Measurements from ENCODE around the gene FAM118A.

Gene FAM118A

DNA sequence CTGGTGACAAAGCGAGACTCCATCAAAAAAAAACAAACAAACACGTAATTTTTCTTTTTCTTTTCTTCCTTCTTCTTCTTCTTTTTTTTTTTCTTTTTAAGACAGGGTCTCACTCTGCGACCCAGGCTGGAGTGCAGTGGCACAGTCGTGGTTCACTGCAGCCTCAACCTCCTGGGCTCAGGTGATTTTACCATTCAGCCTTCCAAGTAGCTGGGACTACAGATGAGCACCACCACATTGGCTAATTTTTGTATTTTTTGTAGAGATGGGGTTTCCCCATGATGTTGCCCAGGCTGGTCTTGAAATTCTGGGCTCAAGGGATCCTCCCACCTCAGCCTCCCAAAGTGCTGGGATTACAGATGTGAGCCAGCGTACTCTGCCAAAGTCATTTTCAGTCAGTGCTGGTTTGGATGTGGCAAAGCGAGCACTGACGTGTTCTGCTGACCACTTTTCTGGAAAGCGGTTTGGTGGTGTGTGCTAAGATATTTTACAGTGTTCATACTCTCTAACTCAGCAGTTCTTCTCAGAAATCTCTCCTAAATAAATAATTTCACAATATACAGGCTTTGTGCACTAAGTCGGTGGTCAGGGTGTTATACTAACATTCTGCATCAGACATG, 10.7 kb downstream of the FAM118A start:
- Histone ChIP-seq H4K20me1 (ENCODE audit: insufficient read depth, low read length) (no peaks in the 10 kb centered on the region), H3K4me3 (ENCODE audit: low read depth, low read length, poor library complexity, severe bottlenecking) (no peak overlapping the region), H3K27me3 (ENCODE audit: insufficient read depth, low read length) (no peaks in the 10 kb centered on the region), H2AFZ (ENCODE audit: low read length) (no peak overlapping the region), H3K79me2 (ENCODE audit: insufficient read depth, low read length) (peaks cover 22% of the 10 kb centered on the region), H3K4me1 (ENCODE audit: insufficient read depth, low read length, severe bottlenecking) (peaks cover 46% of the 10 kb centered on the region), H3K9me3 (ENCODE audit: low read length) (no peaks in the 10 kb centered on the region), H3K9ac (ENCODE audit: low read length) (no peak overlapping the region), H3K27ac (ENCODE audit: low read depth, low read length, poor library complexity, severe bottlenecking) (no peak overlapping the region), H3K36me3 (ENCODE audit: insufficient read depth, low read length) (peaks cover 27% of the 10 kb centered on the region), H3K9me2 (ENCODE audit: low read depth, low read length) (no peaks in the 10 kb centered on the region), H3F3A (ENCODE audit: insufficient read depth, low read length) (no peaks in the 10 kb centered on the region), H3K4me2 (ENCODE audit: low read length) (no peak overlapping the region)
- TF ChIP-seq, protein P1, sequence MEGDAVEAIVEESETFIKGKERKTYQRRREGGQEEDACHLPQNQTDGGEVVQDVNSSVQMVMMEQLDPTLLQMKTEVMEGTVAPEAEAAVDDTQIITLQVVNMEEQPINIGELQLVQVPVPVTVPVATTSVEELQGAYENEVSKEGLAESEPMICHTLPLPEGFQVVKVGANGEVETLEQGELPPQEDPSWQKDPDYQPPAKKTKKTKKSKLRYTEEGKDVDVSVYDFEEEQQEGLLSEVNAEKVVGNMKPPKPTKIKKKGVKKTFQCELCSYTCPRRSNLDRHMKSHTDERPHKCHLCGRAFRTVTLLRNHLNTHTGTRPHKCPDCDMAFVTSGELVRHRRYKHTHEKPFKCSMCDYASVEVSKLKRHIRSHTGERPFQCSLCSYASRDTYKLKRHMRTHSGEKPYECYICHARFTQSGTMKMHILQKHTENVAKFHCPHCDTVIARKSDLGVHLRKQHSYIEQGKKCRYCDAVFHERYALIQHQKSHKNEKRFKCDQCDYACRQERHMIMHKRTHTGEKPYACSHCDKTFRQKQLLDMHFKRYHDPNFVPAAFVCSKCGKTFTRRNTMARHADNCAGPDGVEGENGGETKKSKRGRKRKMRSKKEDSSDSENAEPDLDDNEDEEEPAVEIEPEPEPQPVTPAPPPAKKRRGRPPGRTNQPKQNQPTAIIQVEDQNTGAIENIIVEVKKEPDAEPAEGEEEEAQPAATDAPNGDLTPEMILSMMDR (IDR thresholded peaks at IDR 0.05; ENCODE audit: low read length), result no peak
- no peak for TF ChIP-seq EZH2 (IDR thresholded peaks at IDR 0.05; ENCODE audit: borderline replicate concordance, low read length)

DNA sequence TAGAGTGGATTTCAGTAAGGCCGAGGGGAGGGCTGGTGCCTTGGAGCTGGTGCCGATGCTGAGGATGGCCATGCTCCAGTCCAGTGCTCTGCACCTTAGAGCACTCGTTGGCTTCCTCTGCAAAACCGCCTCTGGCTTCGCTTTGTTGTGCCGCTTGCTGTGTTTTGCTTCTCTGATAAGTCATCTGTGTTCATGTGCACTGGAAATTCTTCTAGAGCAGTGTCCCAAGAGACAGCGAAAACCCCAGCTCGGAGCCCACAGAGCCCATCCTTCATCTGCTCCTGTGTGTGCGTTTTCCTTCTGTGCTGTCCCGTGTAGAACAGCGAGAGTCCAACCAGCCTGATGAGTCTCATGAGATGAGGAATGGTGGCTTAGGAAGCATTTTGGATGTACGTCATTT, 12.1 kb downstream of the FAM118A start:
- Histone ChIP-seq H3F3A (ENCODE audit: insufficient read depth, low read length) (no peaks in the 10 kb centered on the region), H3K79me2 (ENCODE audit: insufficient read depth, low read length) (peaks cover 22% of the 10 kb centered on the region), H3K27ac (ENCODE audit: low read depth, low read length, poor library complexity, severe bottlenecking) (peak overlapping the region; percentile 55), H3K4me3 (ENCODE audit: low read depth, low read length, poor library complexity, severe bottlenecking) (peak overlapping the region; percentile 11), H3K4me1 (ENCODE audit: insufficient read depth, low read length, severe bottlenecking) (peaks cover 46% of the 10 kb centered on the region), H3K36me3 (ENCODE audit: insufficient read depth, low read length) (peaks cover 27% of the 10 kb centered on the region), H3K9me3 (ENCODE audit: low read length) (no peaks in the 10 kb centered on the region), H2AFZ (ENCODE audit: low read length) (no peak overlapping the region), H4K20me1 (ENCODE audit: insufficient read depth, low read length) (no peaks in the 10 kb centered on the region), H3K27me3 (ENCODE audit: insufficient read depth, low read length) (no peaks in the 10 kb centered on the region), H3K9me2 (ENCODE audit: low read depth, low read length) (no peaks in the 10 kb centered on the region), H3K4me2 (ENCODE audit: low read length) (peak overlapping the region; percentile 52; the same call in 1 of the 2 replicates), H3K9ac (ENCODE audit: low read length) (no peak overlapping the region; the same call in 1 of the 2 replicates)
- TF ChIP-seq EZH2 (IDR thresholded peaks at IDR 0.05; ENCODE audit: borderline replicate concordance, low read length), result no peak
- TF ChIP-seq, protein P1 (IDR thresholded peaks at IDR 0.05; ENCODE audit: low read length), result no peak

DNA sequence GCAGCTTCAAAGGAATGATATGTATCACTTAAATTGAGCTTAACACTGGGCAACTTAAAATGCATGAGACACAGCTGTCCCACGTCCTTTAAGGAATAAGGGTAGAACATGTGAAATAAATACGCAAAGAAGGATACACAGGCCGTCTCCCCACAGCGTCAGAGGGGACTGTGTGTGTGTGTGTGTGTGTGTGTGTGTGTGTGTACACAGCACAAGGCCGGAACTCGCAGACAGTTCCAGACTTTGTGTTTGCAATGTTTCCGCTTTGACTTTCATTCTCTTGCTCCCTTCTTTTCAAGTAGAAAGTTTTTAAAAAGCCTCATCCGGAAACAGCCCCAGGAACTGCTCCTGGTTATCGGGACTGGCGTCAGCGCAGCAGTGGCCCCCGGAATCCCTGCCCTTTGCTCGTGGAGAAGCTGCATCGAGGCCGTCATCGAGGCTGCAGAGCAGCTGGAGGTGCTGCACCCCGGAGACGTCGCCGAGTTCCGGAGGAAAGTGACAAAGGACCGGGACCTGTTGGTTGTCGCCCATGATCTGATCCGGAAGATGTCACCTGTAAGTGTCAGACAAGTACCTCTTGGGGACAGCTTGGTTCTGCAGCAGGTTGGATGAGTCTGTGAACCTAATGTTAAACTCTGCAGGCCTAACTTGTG, 13.3 kb downstream of the FAM118A start:
- H3K4me3 ChIP-seq (ENCODE audit: low read depth, low read length, poor library complexity, severe bottlenecking), result no peak overlapping the region
- H3K27me3 ChIP-seq (ENCODE audit: insufficient read depth, low read length), result no peaks in the 10 kb centered on the region
- H3K9me3 ChIP-seq (ENCODE audit: low read length), result no peaks in the 10 kb centered on the region
- H3F3A ChIP-seq (ENCODE audit: insufficient read depth, low read length), result no peaks in the 10 kb centered on the region
- H3K4me1 ChIP-seq (ENCODE audit: insufficient read depth, low read length, severe bottlenecking), result peaks cover 41% of the 10 kb centered on the region
- no peak overlapping the region for H3K4me2 ChIP-seq (ENCODE audit: low read length)
- H3K79me2 ChIP-seq (ENCODE audit: insufficient read depth, low read length), result peaks cover 22% of the 10 kb centered on the region
- H2AFZ ChIP-seq (ENCODE audit: low read length), result no peak overlapping the region
- peaks cover 35% of the 10 kb centered on the region for H3K36me3 ChIP-seq (ENCODE audit: insufficient read depth, low read length)
- no peak overlapping the region for H3K27ac ChIP-seq (ENCODE audit: low read depth, low read length, poor library complexity, severe bottlenecking)
- no peaks in the 10 kb centered on the region for H4K20me1 ChIP-seq (ENCODE audit: insufficient read depth, low read length)
- no peak overlapping the region for H3K9ac ChIP-seq (ENCODE audit: low read length)
- H3K9me2 ChIP-seq (ENCODE audit: low read depth, low read length), result no peaks in the 10 kb centered on the region
- TF ChIP-seq EZH2 (IDR thresholded peaks at IDR 0.05; ENCODE audit: borderline replicate concordance, low read length), result no peak
- TF ChIP-seq, protein P1 (IDR thresholded peaks at IDR 0.05; ENCODE audit: low read length), result no peak
